GM12891 (cell line): ENCODE measurements around the gene TST.

Experiments
- PAX5 ChIP-seq: IDR thresholded peaks from 2 replicates; pipeline ENCODE4 v1.6.1; 2011; ENCODE audit warnings: low read length, moderate library complexity, mild to moderate bottlenecking; ENCODE audit not compliant: insufficient read depth, severe bottlenecking
- POLR2A ChIP-seq: IDR thresholded peaks from 2 replicates; pipeline ENCODE4 v1.6.1; 2011; ENCODE audit warnings: low read depth, low read length, control low read depth
- POLR2AphosphoS5 ChIP-seq: IDR thresholded peaks from 2 replicates; pipeline ENCODE4 v1.6.1; 2011; ENCODE audit warnings: low read depth, low read length, control low read depth
- SPI1 ChIP-seq: IDR thresholded peaks from 2 replicates; pipeline ENCODE4 v1.6.1; 2011; ENCODE audit warnings: low read depth, low read length, control low read depth
- TAF1 ChIP-seq: IDR thresholded peaks from 2 replicates; pipeline ENCODE4 v1.6.1; 2011; ENCODE audit warnings: low read depth, low read length, control low read depth

GRCh38 chr22:36999463-36999862, 19.8 kb downstream of the TST start:
- TF ChIP-seq POLR2A (no peak), POLR2AphosphoS5 (no peak), SPI1 (no peak), TAF1 (no peak), PAX5 (no peak)
